ENCODE measurements around the gene DNM3. TPM values are rescaled to one million over a fixed set of nuclear protein-coding genes. Genes with fewer than 3 reads are reported as not detected.

Gene DNM3
- total and polyA plus RNA-seq, 9 of the 15 experiments (the other 6 are each of a cell fraction or from before 2014, with no cell fraction given) = 0.08 to 0.36 (median 0.22) TPM; not detected in 1

GRCh38 chr1:172356620-172357019 lies 515.3 kb downstream of the DNM3 start (continued):
- no peak for TF ChIP-seq TOE1 (IDR thresholded peaks at IDR 0.05; ENCODE audit: borderline replicate concordance)
- TF ChIP-seq TOE1 (CRISPR knock-in tag; IDR thresholded peaks at IDR 0.05; ENCODE audit: borderline replicate concordance, low read depth) = no peak
- no peak for TF ChIP-seq RBM17 (IDR thresholded peaks at IDR 0.05; ENCODE audit: borderline replicate concordance, low read depth, low read length)
- TF ChIP-seq DIDO1 (tag; IDR thresholded peaks at IDR 0.05; ENCODE audit: low read depth) = no peak
- TF ChIP-seq YBX1 (IDR thresholded peaks at IDR 0.05) = no peak
- 0 out of 2 replicates have a peak, but pooled peaks have one; percentile 14 for TF ChIP-seq NFIC (IDR thresholded peaks at IDR 0.05)
- no peak for TF ChIP-seq ZNF318 (IDR thresholded peaks at IDR 0.05; ENCODE audit: borderline replicate concordance in 1 of 2, low read depth in 1 of 2)
- TF ChIP-seq ZKSCAN8 (CRISPR knock-in tag; IDR thresholded peaks at IDR 0.05) = no peak
- peak; percentile 35; the same call in 1 of the 2 replicates for TF ChIP-seq EGR1 (conservative IDR thresholded peaks at IDR 0.05)
- TF ChIP-seq ZNF668 (CRISPR knock-in tag; IDR thresholded peaks at IDR 0.05) = no peak
- TF ChIP-seq ZNF518B (CRISPR knock-in tag; IDR thresholded peaks at IDR 0.05) = no peak
- no peak for TF ChIP-seq MEF2A (IDR thresholded peaks at IDR 0.05; ENCODE audit: control insufficient read depth, low read depth, low read length)
